ENCODE data around the gene HSH2D. TPM values are rescaled to one million over a fixed set of nuclear protein-coding genes. Genes with fewer than 3 reads are reported as not detected.
A peak's percentile ranks its signal among the peaks of the same experiment; 100 is the strongest.

Gene HSH2D
- total and polyA plus RNA-seq, 2 of the 13 experiments (the other 11 are each of a cell fraction or from before 2014, with no cell fraction given) = 0.69 to 3.2 TPM

- TF ChIP-seq BCL6 (CRISPR knock-in tag; IDR thresholded peaks at IDR 0.05) (0 out of 2 replicates have a peak, but pooled peaks have one; percentile 11), ZNF18 (CRISPR knock-in tag; IDR thresholded peaks at IDR 0.05; ENCODE audit: insufficient replicate concordance) (peak; percentile 82), JUN (CRISPR knock-in tag; IDR thresholded peaks at IDR 0.05) (no peak), DDIT3 (CRISPR knock-in tag; IDR thresholded peaks at IDR 0.05) (no peak), TOPORS (CRISPR knock-in tag; IDR thresholded peaks at IDR 0.05) (peak; percentile 87), PHF21A (CRISPR knock-in tag; IDR thresholded peaks at IDR 0.05) (peak; percentile 78), SMARCE1 (IDR thresholded peaks at IDR 0.05; ENCODE audit: borderline replicate concordance) (no peak), TSC22D2 (CRISPR knock-in tag; IDR thresholded peaks at IDR 0.05; ENCODE audit: borderline replicate concordance) (peak; percentile 38; the same call in 1 of the 2 replicates), ZNF496 (CRISPR knock-in tag; IDR thresholded peaks at IDR 0.05; ENCODE audit: insufficient replicate concordance) (no peak), PAF1 (CRISPR knock-in tag; IDR thresholded peaks at IDR 0.05) (no peak), ZNF407 (CRISPR knock-in tag; IDR thresholded peaks at IDR 0.05; ENCODE audit: not compliant biosample characterization) (no peak), GTF2F1 (IDR thresholded peaks at IDR 0.05; ENCODE audit: low read length) (no peak), ZBTB39 (CRISPR knock-in tag; IDR thresholded peaks at IDR 0.05) (no peak), ZBTB20 (CRISPR knock-in tag; IDR thresholded peaks at IDR 0.05; ENCODE audit: borderline replicate concordance, low read depth) (0 out of 2 replicates have a peak, but pooled peaks have one; percentile 3), RBFOX2 (IDR thresholded peaks at IDR 0.05; ENCODE audit: low read depth, low read length) (peak; percentile 75)
Observed at GRCh38 chr19:16111160-16111908, 32.2 kb upstream of the HSH2D start, which contains the start of gene RAB8A (continued).
